Measurements from ENCODE around the gene ADISSP.
A peak's percentile ranks its signal among the peaks of the same experiment; 100 is the strongest.

ADISSP gene

GRCh38 chr20:3804254-3804751 lies 36.8 kb upstream of the ADISSP start:
- Histone ChIP-seq H3K27ac (ENCODE audit: low read depth, low read length) (no peak overlapping the region), H3K27me3 (ENCODE audit: control insufficient read depth, insufficient read depth, low read length) (no peaks in the 10 kb centered on the region), H3K9ac (ENCODE audit: low read length) (no peak overlapping the region), H3K36me3 (ENCODE audit: control insufficient read depth, insufficient read depth, low read length) (peaks cover 56% of the 10 kb centered on the region), H3K4me1 (ENCODE audit: control insufficient read depth, insufficient read depth, low read length) (peaks cover 36% of the 10 kb centered on the region), H3K9me3 (ENCODE audit: control insufficient read depth, insufficient read depth, low read depth, low read length) (no peaks in the 10 kb centered on the region), H3K4me3 (ENCODE audit: low read depth, low read length) (no peak overlapping the region)

- H3K27ac ChIP-seq (ENCODE audit: low read depth, low read length): no peak overlapping the region
- no peaks in the 10 kb centered on the region for H3K9me3 ChIP-seq (ENCODE audit: control insufficient read depth, insufficient read depth, low read depth, low read length)
- H3K27me3 ChIP-seq (ENCODE audit: control insufficient read depth, insufficient read depth, low read length): no peaks in the 10 kb centered on the region
- no peak overlapping the region for H3K4me3 ChIP-seq (ENCODE audit: low read depth, low read length)
- peaks cover 56% of the 10 kb centered on the region for H3K36me3 ChIP-seq (ENCODE audit: control insufficient read depth, insufficient read depth, low read length)
- peaks cover 41% of the 10 kb centered on the region for H3K4me1 ChIP-seq (ENCODE audit: control insufficient read depth, insufficient read depth, low read length)
- H3K9ac ChIP-seq (ENCODE audit: low read length): no peak overlapping the region
These were observed 36.3 kb upstream of the ADISSP start for GRCh38 chr20:3803854-3804253.

- Histone ChIP-seq H3K9ac (ENCODE audit: low read length) (no peak overlapping the region), H3K27me3 (ENCODE audit: control insufficient read depth, insufficient read depth, low read length) (no peaks in the 10 kb centered on the region), H3K27ac (ENCODE audit: low read depth, low read length) (no peak overlapping the region), H3K4me3 (ENCODE audit: low read depth, low read length) (no peak overlapping the region), H3K9me3 (ENCODE audit: control insufficient read depth, insufficient read depth, low read depth, low read length) (no peaks in the 10 kb centered on the region), H3K4me1 (ENCODE audit: control insufficient read depth, insufficient read depth, low read length) (peaks cover 45% of the 10 kb centered on the region), H3K36me3 (ENCODE audit: control insufficient read depth, insufficient read depth, low read length) (peaks cover 56% of the 10 kb centered on the region)
These were observed 35.7 kb upstream of the ADISSP start for GRCh38 chr20:3803289-3803688.

GRCh38 chr20:3802524-3803239 lies 35.1 kb upstream of the ADISSP start:
- Histone ChIP-seq H3K36me3 (ENCODE audit: control insufficient read depth, insufficient read depth, low read length) (peaks cover 56% of the 10 kb centered on the region), H3K27ac (ENCODE audit: low read depth, low read length) (no peak overlapping the region), H3K27me3 (ENCODE audit: control insufficient read depth, insufficient read depth, low read length) (no peaks in the 10 kb centered on the region), H3K9ac (ENCODE audit: low read length) (no peak overlapping the region), H3K9me3 (ENCODE audit: control insufficient read depth, insufficient read depth, low read depth, low read length) (no peaks in the 10 kb centered on the region), H3K4me3 (ENCODE audit: low read depth, low read length) (no peak overlapping the region), H3K4me1 (ENCODE audit: control insufficient read depth, insufficient read depth, low read length) (peaks cover 46% of the 10 kb centered on the region)

- H3K9ac ChIP-seq (ENCODE audit: low read length): no peak overlapping the region
- no peak overlapping the region for H3K27ac ChIP-seq (ENCODE audit: low read depth, low read length)
- H3K27me3 ChIP-seq (ENCODE audit: control insufficient read depth, insufficient read depth, low read length): no peaks in the 10 kb centered on the region
- H3K4me3 ChIP-seq (ENCODE audit: low read depth, low read length): no peak overlapping the region
- no peaks in the 10 kb centered on the region for H3K9me3 ChIP-seq (ENCODE audit: control insufficient read depth, insufficient read depth, low read depth, low read length)
- H3K4me1 ChIP-seq (ENCODE audit: control insufficient read depth, insufficient read depth, low read length): peaks cover 46% of the 10 kb centered on the region
- H3K36me3 ChIP-seq (ENCODE audit: control insufficient read depth, insufficient read depth, low read length): peaks cover 56% of the 10 kb centered on the region
These were observed 34.3 kb upstream of the ADISSP start for GRCh38 chr20:3801846-3802245.

- no peaks in the 10 kb centered on the region for H3K27me3 ChIP-seq (ENCODE audit: control insufficient read depth, insufficient read depth, low read length)
- H3K36me3 ChIP-seq (ENCODE audit: control insufficient read depth, insufficient read depth, low read length): peaks cover 55% of the 10 kb centered on the region
- H3K9me3 ChIP-seq (ENCODE audit: control insufficient read depth, insufficient read depth, low read depth, low read length): no peaks in the 10 kb centered on the region
- H3K9ac ChIP-seq (ENCODE audit: low read length): no peak overlapping the region
- H3K4me1 ChIP-seq (ENCODE audit: control insufficient read depth, insufficient read depth, low read length): peaks cover 50% of the 10 kb centered on the region
- no peak overlapping the region for H3K4me3 ChIP-seq (ENCODE audit: low read depth, low read length)
- no peak overlapping the region for H3K27ac ChIP-seq (ENCODE audit: low read depth, low read length)
These were observed 33.7 kb upstream of the ADISSP start for GRCh38 chr20:3801299-3801698.

GRCh38 chr20:3800878-3801260 lies 33.3 kb upstream of the ADISSP start:
- no peak overlapping the region for H3K9ac ChIP-seq (ENCODE audit: low read length)
- no peak overlapping the region for H3K27ac ChIP-seq (ENCODE audit: low read depth, low read length)
- peaks cover 46% of the 10 kb centered on the region for H3K4me1 ChIP-seq (ENCODE audit: control insufficient read depth, insufficient read depth, low read length)
- H3K36me3 ChIP-seq (ENCODE audit: control insufficient read depth, insufficient read depth, low read length): peaks cover 51% of the 10 kb centered on the region
- H3K4me3 ChIP-seq (ENCODE audit: low read depth, low read length): no peak overlapping the region
- H3K9me3 ChIP-seq (ENCODE audit: control insufficient read depth, insufficient read depth, low read depth, low read length): no peaks in the 10 kb centered on the region
- H3K27me3 ChIP-seq (ENCODE audit: control insufficient read depth, insufficient read depth, low read length): no peaks in the 10 kb centered on the region

GRCh38 chr20:3800256-3800877 lies 32.8 kb upstream of the ADISSP start:
- Histone ChIP-seq H3K27ac (ENCODE audit: low read depth, low read length) (no peak overlapping the region), H3K27me3 (ENCODE audit: control insufficient read depth, insufficient read depth, low read length) (no peaks in the 10 kb centered on the region), H3K9me3 (ENCODE audit: control insufficient read depth, insufficient read depth, low read depth, low read length) (no peaks in the 10 kb centered on the region), H3K4me1 (ENCODE audit: control insufficient read depth, insufficient read depth, low read length) (peaks cover 43% of the 10 kb centered on the region), H3K36me3 (ENCODE audit: control insufficient read depth, insufficient read depth, low read length) (peaks cover 46% of the 10 kb centered on the region), H3K9ac (ENCODE audit: low read length) (peak overlapping the region; percentile 31), H3K4me3 (ENCODE audit: low read depth, low read length) (no peak overlapping the region)

GRCh38 chr20:3798908-3799248 lies 31.3 kb upstream of the ADISSP start:
- no peak overlapping the region for H3K4me3 ChIP-seq (ENCODE audit: low read depth, low read length)
- H3K4me1 ChIP-seq (ENCODE audit: control insufficient read depth, insufficient read depth, low read length): peaks cover 43% of the 10 kb centered on the region
- H3K9me3 ChIP-seq (ENCODE audit: control insufficient read depth, insufficient read depth, low read depth, low read length): no peaks in the 10 kb centered on the region
- H3K27me3 ChIP-seq (ENCODE audit: control insufficient read depth, insufficient read depth, low read length): no peaks in the 10 kb centered on the region
- no peak overlapping the region for H3K27ac ChIP-seq (ENCODE audit: low read depth, low read length)
- no peak overlapping the region for H3K9ac ChIP-seq (ENCODE audit: low read length)
- peaks cover 31% of the 10 kb centered on the region for H3K36me3 ChIP-seq (ENCODE audit: control insufficient read depth, insufficient read depth, low read length)

GRCh38 chr20:3798373-3798768 lies 30.8 kb upstream of the ADISSP start:
- Histone ChIP-seq H3K36me3 (ENCODE audit: control insufficient read depth, insufficient read depth, low read length) (peaks cover 26% of the 10 kb centered on the region), H3K4me3 (ENCODE audit: low read depth, low read length) (no peak overlapping the region), H3K4me1 (ENCODE audit: control insufficient read depth, insufficient read depth, low read length) (peaks cover 43% of the 10 kb centered on the region), H3K27me3 (ENCODE audit: control insufficient read depth, insufficient read depth, low read length) (no peaks in the 10 kb centered on the region), H3K9ac (ENCODE audit: low read length) (no peak overlapping the region), H3K27ac (ENCODE audit: low read depth, low read length) (no peak overlapping the region), H3K9me3 (ENCODE audit: control insufficient read depth, insufficient read depth, low read depth, low read length) (no peaks in the 10 kb centered on the region)

- H3K9ac ChIP-seq (ENCODE audit: low read length): peak overlapping the region; percentile 85
- peak overlapping the region; percentile 76 for H3K4me3 ChIP-seq (ENCODE audit: low read depth, low read length)
- no peaks in the 10 kb centered on the region for H3K9me3 ChIP-seq (ENCODE audit: control insufficient read depth, insufficient read depth, low read depth, low read length)
- H3K36me3 ChIP-seq (ENCODE audit: control insufficient read depth, insufficient read depth, low read length): peaks cover 20% of the 10 kb centered on the region
- H3K27ac ChIP-seq (ENCODE audit: low read depth, low read length): no peak overlapping the region
- no peaks in the 10 kb centered on the region for H3K27me3 ChIP-seq (ENCODE audit: control insufficient read depth, insufficient read depth, low read length)
- peaks cover 43% of the 10 kb centered on the region for H3K4me1 ChIP-seq (ENCODE audit: control insufficient read depth, insufficient read depth, low read length)
These were observed 30.2 kb upstream of the ADISSP start for GRCh38 chr20:3797592-3798372.

Measured in HUES6 (cell line).